GM23248 (cell line): Measurements from ENCODE around the gene MCRIP2.

Experiments used
- EZH2 ChIP-seq: fragments of 200-600 bp; sonication (generic); IDR thresholded peaks from 2 replicates; pipeline ENCODE4 v1.6.1; 2018; ENCODE audit warnings: antibody characterized with exemption, mild to moderate bottlenecking; ENCODE audit not compliant: insufficient read depth, poor library complexity, severe bottlenecking
- EZH2phosphoT487 ChIP-seq: fragments of 200-600 bp; sonication (generic); IDR thresholded peaks from 2 replicates; pipeline ENCODE4 v1.6.1; 2018; ENCODE audit warnings: antibody characterized with exemption, moderate library complexity, mild to moderate bottlenecking, low read depth; ENCODE audit not compliant: insufficient read depth

DNA sequence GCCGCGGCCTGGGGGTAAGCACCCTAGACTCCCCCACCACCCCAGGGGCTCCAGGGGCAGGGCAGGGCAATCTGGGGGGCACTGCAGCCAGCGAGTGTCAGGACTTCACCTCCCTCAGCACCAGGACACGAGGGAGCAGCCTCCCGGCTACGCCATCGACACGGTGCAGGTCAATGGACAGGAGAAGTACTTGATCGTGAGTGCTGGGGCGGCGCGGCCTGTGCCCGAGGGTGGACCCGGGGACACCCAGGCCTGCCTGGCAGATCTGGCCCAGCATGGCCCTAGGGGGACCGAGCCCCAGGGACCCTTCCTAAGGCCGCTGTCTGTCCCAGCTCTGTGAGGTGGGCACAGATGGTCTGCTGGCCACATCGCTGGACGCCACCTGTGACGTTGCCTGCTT, 30.7 kb downstream of the MCRIP2 start:
- no peak for TF ChIP-seq EZH2
- TF ChIP-seq EZH2phosphoT487, result no peak
